Middle frontal gyrus (tissue), 1 donor: ENCODE measurements around the gene TECTA.
A peak's percentile ranks its signal among the peaks of the same experiment; 100 is the strongest.

Experiments used
- DNase-seq: peaks from one replicate; pipeline ENCODE4 v3.0.0-alpha.2; 2015; ENCODE audit warnings: low spot score; ENCODE audit errors: extremely low spot score

The TECTA gene

GRCh38 chr11:121127809-121128208, 26.8 kb downstream of the TECTA start:
- no peak for DNase-seq

DNA sequence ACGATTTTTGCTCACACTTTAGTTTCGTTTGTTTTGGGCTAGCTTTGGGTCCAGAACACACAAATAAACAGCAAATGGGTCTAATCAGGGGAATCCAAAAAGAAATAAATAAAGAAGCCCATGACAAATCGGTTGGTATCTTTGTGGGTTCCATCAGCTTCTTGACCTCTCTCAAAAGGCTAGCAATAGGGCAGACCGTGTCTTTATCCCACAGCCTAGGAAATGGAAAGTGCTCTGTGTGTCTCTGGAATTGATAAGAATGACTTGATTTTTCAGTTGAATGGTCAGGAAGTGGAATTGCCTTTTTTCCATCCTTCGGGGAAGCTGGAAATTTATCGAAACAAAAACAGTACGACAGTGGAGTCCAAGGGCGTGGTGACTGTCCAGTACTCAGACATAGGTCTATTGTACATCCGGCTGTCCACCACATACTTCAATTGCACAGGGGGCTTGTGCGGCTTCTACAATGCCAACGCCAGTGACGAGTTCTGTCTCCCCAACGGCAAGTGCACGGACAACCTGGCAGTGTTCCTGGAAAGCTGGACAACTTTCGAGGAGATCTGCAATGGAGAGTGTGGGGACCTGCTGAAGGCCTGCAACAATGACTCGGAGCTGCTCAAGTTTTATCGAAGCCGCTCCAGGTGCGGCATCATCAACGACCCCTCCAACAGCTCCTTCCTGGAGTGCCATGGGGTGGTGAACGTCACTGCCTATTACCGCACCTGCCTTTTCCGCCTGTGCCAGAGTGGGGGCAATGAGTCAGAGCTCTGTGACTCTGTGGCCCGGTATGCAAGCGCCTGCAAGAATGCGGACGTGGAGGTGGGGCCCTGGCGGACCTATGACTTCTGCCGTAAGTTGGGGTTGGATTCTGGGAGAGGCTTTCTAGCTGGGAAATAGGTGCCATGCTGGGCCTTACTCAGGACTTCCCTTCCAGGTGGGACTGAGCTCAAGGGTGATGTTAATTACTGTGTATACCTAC, 28.6 kb downstream of the TECTA start:
- DNase-seq: no peak

GRCh38 chr11:121131656-121132055, 30.6 kb downstream of the TECTA start:
- no peak for DNase-seq

GRCh38 chr11:121132211-121132976, 31.4 kb downstream of the TECTA start:
- DNase-seq: no peak

GRCh38 chr11:121134741-121135312, 33.8 kb downstream of the TECTA start:
- DNase-seq: peak; percentile 39

DNA sequence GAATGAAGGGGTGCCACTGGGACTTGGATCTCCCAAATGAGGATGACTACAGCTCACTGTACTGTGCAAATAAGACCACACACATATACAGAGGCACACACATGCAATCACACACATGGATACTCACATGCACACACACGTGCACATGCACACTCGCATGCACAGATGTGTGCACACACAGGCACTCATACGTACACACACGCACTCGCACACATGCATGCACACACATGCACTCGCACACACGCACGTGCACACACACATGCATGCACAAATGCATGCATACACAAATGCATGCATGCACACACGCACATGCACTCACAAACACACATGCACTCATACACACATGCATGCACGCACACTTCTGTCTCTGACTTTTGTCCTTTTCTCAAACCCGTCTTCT, 36.0 kb downstream of the TECTA start:
- no peak for DNase-seq

DNA sequence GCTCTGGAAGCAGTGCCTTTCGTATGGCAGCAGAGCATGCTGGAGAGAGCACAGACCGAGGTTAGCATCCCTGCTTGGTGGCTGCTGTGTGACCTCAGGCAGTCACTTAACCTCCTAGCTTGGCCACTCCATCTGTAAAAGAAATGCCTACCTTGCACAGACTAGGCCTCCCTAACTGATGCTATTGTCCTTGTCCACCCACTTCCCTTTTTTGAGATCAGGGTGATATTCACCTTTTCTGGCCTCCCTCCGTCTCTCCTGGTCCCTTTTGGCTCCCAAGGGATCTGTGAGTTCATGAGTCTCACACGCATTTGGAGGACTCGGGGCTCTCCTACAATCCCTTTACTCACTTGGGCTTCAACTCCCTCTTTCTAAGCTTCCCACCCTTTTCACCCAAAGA, 37.2 kb downstream of the TECTA start:
- no peak for DNase-seq

- no peak for DNase-seq
Observed at GRCh38 chr11:121140369-121140768, 39.3 kb downstream of the TECTA start.

GRCh38 chr11:121141066-121141465, 40.0 kb downstream of the TECTA start:
- DNase-seq: no peak

GRCh38 chr11:121143921-121144320, 42.9 kb downstream of the TECTA start:
- no peak for DNase-seq

- no peak for DNase-seq
Observed at GRCh38 chr11:121144723-121145122, 43.7 kb downstream of the TECTA start.

- DNase-seq: no peak
Observed at GRCh38 chr11:121145826-121146225, 44.8 kb downstream of the TECTA start.

- DNase-seq: no peak
Observed at GRCh38 chr11:121149116-121149515, 48.1 kb downstream of the TECTA start.

DNA sequence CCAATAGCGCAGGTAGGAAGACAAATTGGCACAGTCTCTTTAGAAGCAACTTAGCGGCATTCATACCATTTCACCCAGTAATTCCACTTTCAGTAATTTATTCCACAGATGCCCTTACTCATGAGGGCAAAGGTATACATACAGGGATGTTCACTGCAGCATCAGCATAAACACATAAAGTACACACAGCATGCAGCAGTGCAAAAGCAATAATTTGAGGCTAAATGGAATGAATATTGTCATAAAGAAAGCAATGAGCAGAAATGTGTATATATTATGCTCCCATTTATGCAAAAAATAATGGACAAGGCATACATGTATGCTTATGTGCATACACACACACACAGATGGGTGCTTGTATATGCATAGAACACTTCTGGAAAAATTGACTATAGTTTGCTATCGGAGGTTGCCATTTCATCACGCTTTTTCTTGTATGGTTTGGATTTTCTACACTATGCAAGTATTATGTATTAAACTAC, 50.2 kb downstream of the TECTA start:
- no peak for DNase-seq

- DNase-seq: no peak
Observed at GRCh38 chr11:121152764-121153163, 51.7 kb downstream of the TECTA start.

DNA sequence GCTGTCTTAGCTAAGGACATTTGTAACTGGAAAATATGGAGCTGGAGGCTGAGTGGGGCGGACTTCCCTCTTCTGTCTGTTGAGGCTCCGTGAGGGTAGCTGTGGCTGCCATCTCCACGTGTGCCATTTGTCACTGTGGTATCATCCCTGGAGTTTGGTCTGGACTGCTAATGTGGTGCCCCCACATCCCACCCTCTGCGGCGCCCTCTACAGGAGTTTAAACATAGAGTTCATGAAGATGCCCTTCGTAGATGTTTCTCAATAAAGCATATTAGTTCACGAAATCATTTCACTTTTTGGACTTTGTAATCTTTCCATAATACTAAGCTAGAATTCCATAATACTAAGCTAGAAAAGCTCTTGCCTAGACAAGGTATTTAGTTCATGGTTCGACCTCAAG, 52.4 kb downstream of the TECTA start:
- no peak for DNase-seq

GRCh38 chr11:121154486-121155314, 53.7 kb downstream of the TECTA start:
- no peak for DNase-seq

DNA sequence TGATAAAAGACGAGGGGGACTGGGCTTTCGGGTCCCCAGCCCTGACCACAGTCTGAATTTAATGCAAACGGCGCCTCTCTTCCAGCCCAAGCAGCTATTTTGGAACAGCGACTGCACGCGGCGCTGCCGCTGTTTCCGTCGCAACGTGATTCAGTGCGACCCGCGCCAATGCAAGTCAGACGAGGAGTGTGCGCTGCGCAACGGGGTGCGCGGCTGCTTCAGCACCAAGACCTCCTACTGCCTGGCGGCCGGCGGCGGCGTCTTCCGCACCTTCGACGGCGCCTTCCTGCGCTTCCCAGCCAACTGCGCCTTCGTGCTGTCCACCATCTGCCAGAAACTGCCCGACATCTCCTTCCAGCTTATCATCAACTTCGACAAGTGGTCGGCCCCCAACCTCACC, 56.7 kb downstream of the TECTA start:
- DNase-seq: no peak

- DNase-seq: no peak
Observed at GRCh38 chr11:121159741-121160140, 58.7 kb downstream of the TECTA start.

- no peak for DNase-seq
Observed at GRCh38 chr11:121161349-121161917, 60.4 kb downstream of the TECTA start.
